Tibial nerve (tissue), 4 donors: Measurements from ENCODE around the gene IQCF6. TPM values are rescaled to one million over a fixed set of nuclear protein-coding genes. Genes with fewer than 3 reads are reported as not detected.

Experiments used
- DNase-seq, 2 donors: peaks; one replicate each; pipeline ENCODE4 v3.0.0-alpha.2; 2019; ENCODE audit warnings: low spot score in 2 of 2
- H3K27ac ChIP-seq, 4 donors: fragments of 200-600 bp; sonication (generic) in 3 of 4; one replicate each; pipeline ENCODE4 v1.5.1; 2017 to 2019; ENCODE audit warnings: mild to moderate bottlenecking in 1 of 4
- H3K27me3 ChIP-seq, 2 donors: fragments of 200-600 bp; sonication (generic) in 1 of 2; one replicate each; pipeline versions ENCODE4 v1.5.1 to v1.6.0; 2017 to 2019
- H3K36me3 ChIP-seq, 3 donors: fragments of 200-600 bp; sonication (generic); one replicate each; pipeline ENCODE4 v1.5.1; 2018 to 2019
- H3K4me1 ChIP-seq, 4 donors: fragments of 200-600 bp; sonication (generic) in 3 of 4; one replicate each; pipeline ENCODE4 v1.5.1; 2017 to 2019
- H3K4me3 ChIP-seq, 4 donors: fragments of 200-600 bp; sonication (generic) in 3 of 4; one replicate each; pipeline ENCODE4 v1.5.1; 2017 to 2019; ENCODE audit warnings: mild to moderate bottlenecking in 1 of 4, moderate library complexity in 1 of 4
- H3K9me3 ChIP-seq, 4 donors: fragments of 200-600 bp; sonication (generic) in 3 of 4; one replicate each; pipeline ENCODE4 v1.5.1; 2017 to 2019
- EP300 ChIP-seq, 2 donors: sonication (generic); formaldehyde crosslinking; IDR thresholded peaks; one replicate each; pipeline ENCODE4 v1.6.1; 2017; ENCODE audit warnings: antibody characterized with exemption in 2 of 2, mild to moderate bottlenecking in 1 of 2
- POLR2A ChIP-seq, 2 donors: fragments of 450-650 bp; IDR thresholded peaks; one replicate each; pipeline ENCODE4 v1.6.1; 2017; ENCODE audit warnings: antibody characterized with exemption in 2 of 2, mild to moderate bottlenecking in 2 of 2, moderate library complexity in 2 of 2
- WGBS, 2 donors: methylation state at CpG; one replicate each; pipeline ENCODE4 v1.1.5; 2018; 5-methylcytosine and 5-hydroxymethylcytosine counted together
- total RNA-seq, 4 donors: library from RNA; depleted of rRNA; stranded (reverse); fragments of >200 nt; gene quantifications; one replicate each; pipeline ENCODE4 v1.1.0, GENCODE V29; 2016
- TF ChIP-seq, protein P1 (sequence below), 5 experiments: fragments of 200-600 bp in 3 of 5; fragments of 450-650 bp in 2 of 5; sonication (generic) in 3 of 5; IDR thresholded peaks; one replicate each; pipeline ENCODE4 v1.5.1; 2016 to 2019; ENCODE audit warnings: antibody characterized with exemption in 5 of 5, mild to moderate bottlenecking in 3 of 5, moderate library complexity in 2 of 5

IQCF6 gene
- total RNA-seq, result not detected

DNA sequence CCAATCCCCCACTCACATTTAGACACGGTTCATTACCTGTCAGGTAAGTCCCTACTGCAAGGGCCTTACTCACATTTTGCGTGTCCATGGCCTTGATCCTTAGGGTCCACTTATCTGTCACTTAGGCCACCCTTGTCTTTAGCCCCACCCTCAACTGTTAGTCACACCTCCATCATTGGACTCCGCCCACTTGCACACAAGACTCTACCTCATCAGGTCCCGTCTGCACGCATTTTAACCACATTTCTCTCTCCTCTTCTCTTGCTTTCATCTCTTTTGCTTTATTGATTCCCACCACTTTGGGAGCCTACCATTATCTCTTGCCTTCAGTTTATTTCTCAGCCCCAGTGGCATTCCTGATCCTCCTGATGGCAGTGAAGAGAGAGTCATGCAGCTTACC lies at the start of gene IQCF6:
Gene IQCF6 (minus strand): TSS at position 101 of the 400 bp plus-strand sequence. CDS start 13 bp downstream, at position 88.
- Histone ChIP-seq H3K4me3 (no peak within 1 kb of the TSS), H3K27ac (no peak within 1 kb of the TSS), H3K4me1 (no peaks in the 10 kb centered on the region), H3K36me3 (no peaks in the 10 kb centered on the region), H3K9me3 (no peaks in the 10 kb centered on the region), H3K27me3 (no peaks in the 10 kb centered on the region)
- DNase-seq, result no peak
- 93 to 95% methylated on average over 5 of the region's 5 CpGs for WGBS, 2 donors
- TF ChIP-seq, protein P1, sequence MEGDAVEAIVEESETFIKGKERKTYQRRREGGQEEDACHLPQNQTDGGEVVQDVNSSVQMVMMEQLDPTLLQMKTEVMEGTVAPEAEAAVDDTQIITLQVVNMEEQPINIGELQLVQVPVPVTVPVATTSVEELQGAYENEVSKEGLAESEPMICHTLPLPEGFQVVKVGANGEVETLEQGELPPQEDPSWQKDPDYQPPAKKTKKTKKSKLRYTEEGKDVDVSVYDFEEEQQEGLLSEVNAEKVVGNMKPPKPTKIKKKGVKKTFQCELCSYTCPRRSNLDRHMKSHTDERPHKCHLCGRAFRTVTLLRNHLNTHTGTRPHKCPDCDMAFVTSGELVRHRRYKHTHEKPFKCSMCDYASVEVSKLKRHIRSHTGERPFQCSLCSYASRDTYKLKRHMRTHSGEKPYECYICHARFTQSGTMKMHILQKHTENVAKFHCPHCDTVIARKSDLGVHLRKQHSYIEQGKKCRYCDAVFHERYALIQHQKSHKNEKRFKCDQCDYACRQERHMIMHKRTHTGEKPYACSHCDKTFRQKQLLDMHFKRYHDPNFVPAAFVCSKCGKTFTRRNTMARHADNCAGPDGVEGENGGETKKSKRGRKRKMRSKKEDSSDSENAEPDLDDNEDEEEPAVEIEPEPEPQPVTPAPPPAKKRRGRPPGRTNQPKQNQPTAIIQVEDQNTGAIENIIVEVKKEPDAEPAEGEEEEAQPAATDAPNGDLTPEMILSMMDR (IDR thresholded peaks at IDR 0.05), result no peak
- TF ChIP-seq EP300 (IDR thresholded peaks at IDR 0.05) (no peak), POLR2A (IDR thresholded peaks at IDR 0.05) (no peak)

GRCh38 chr3:51828297-51828696 lies 49.3 kb upstream of the IQCF6 start:
- DNase-seq, result no peak
- H3K9me3 ChIP-seq, result peaks cover 0 to 28% (median 0%) of the 10 kb centered on the region in 4 donors
- TF ChIP-seq EP300 (IDR thresholded peaks at IDR 0.05) (no peak), POLR2A (IDR thresholded peaks at IDR 0.05) (no peak)
- TF ChIP-seq, protein P1 (IDR thresholded peaks at IDR 0.05), result no peak
- no peaks in the 10 kb centered on the region for H3K36me3 ChIP-seq
- no peak overlapping the region for H3K4me3 ChIP-seq
- H3K27me3 ChIP-seq, result no peaks in the 10 kb centered on the region
- WGBS, 2 donors, result 69 to 86% methylated on average over 1 of the region's 1 CpG
- no peaks in the 10 kb centered on the region for H3K4me1 ChIP-seq
- H3K27ac ChIP-seq, result no peak overlapping the region

DNA sequence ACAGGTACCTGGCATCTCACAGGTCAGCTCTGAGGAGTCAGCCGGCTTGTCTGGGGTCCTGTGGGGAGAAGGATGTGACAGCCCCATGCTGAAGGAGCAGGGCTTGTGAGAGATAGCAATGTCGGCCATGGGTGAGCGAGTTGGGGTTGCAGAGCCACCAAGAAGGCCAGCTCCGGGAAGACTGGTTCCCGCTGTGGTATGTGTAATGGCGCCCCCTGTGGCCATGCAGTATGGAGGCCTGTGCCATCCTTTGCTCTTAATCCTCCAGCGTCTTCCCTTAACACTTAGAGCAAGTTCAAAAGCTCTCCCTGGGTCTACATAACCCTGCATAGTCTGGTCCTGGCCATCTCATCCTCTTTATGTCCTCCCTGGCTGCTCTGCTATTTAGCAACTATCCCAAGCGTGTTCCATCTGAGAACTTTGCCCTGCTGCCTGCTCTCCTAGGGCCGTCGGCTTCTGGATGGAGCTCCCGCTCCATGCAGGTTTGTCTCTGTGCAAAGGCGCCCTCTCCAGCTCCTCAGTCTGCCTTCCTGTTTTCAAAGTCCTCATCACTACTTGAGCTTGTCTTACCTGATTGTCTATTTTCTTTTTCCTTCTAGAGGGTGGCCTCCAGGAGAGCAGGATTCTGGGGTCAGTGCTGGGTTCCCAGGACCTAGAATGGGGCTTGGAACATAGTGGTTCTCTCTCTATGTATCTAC lies 40.8 kb upstream of the IQCF6 start:
- Histone ChIP-seq H3K36me3 (no peaks in the 10 kb centered on the region), H3K27me3 (no peaks in the 10 kb centered on the region), H3K4me3 (no peak overlapping the region), H3K27ac (no peak overlapping the region), H3K4me1 (no peaks in the 10 kb centered on the region), H3K9me3 (peaks cover 0 to 9% (median 0%) of the 10 kb centered on the region in 4 donors)
- TF ChIP-seq EP300 (IDR thresholded peaks at IDR 0.05) (no peak), POLR2A (IDR thresholded peaks at IDR 0.05) (no peak)
- TF ChIP-seq, protein P1 (IDR thresholded peaks at IDR 0.05), result no peak
- DNase-seq, result no peak
- WGBS, 2 donors, result 46 to 52% methylated on average over 12 of the region's 12 CpGs

GRCh38 chr3:51819151-51819550 lies 40.1 kb upstream of the IQCF6 start:
- no peak overlapping the region for H3K4me3 ChIP-seq
- WGBS, 2 donors, result 88 to 91% methylated on average over 15 of the region's 15 CpGs
- no peak overlapping the region for H3K27ac ChIP-seq
- TF ChIP-seq POLR2A (IDR thresholded peaks at IDR 0.05) (no peak), EP300 (IDR thresholded peaks at IDR 0.05) (no peak)
- TF ChIP-seq, protein P1 (IDR thresholded peaks at IDR 0.05), result no peak
- no peaks in the 10 kb centered on the region for H3K4me1 ChIP-seq
- no peaks in the 10 kb centered on the region for H3K36me3 ChIP-seq
- no peak for DNase-seq
- H3K27me3 ChIP-seq, result no peaks in the 10 kb centered on the region
- peaks cover 0 to 9% (median 0%) of the 10 kb centered on the region in 4 donors for H3K9me3 ChIP-seq

GRCh38 chr3:51817375-51817774 lies 38.3 kb upstream of the IQCF6 start:
- H3K4me1 ChIP-seq, result no peaks in the 10 kb centered on the region
- peaks cover 0 to 9% (median 0%) of the 10 kb centered on the region in 4 donors for H3K9me3 ChIP-seq
- no peak for TF ChIP-seq EP300 (IDR thresholded peaks at IDR 0.05)
- no peak for TF ChIP-seq POLR2A (IDR thresholded peaks at IDR 0.05)
- TF ChIP-seq, protein P1 (IDR thresholded peaks at IDR 0.05), result no peak
- no peak for DNase-seq
- H3K27me3 ChIP-seq, result no peaks in the 10 kb centered on the region
- H3K27ac ChIP-seq, result no peak overlapping the region
- H3K4me3 ChIP-seq, result no peak overlapping the region
- WGBS, 2 donors, result 83 to 94% methylated on average over 2 of the region's 2 CpGs
- no peaks in the 10 kb centered on the region for H3K36me3 ChIP-seq
